HG02759 (cell line): ENCODE results near the gene BPGM.
A peak's percentile ranks its signal among the peaks of the same experiment; 100 is the strongest.
"Not testable (repeated sequence)": the region's sequence is repeated elsewhere in the genome, so short reads cannot be mapped to it uniquely, and the experiment has no call there.

ENCODE experiments used
- ATAC-seq: cut with Tn5 transposase; IDR thresholded peaks from one replicate; pipeline ENCODE4 v1.9.1; 2021; ENCODE audit warnings: mild to moderate bottlenecking, moderate library complexity; ENCODE audit not compliant: unreplicated experiment

The BPGM gene

GRCh38 chr7:134630893-134631292 is 15.8 kb upstream of the BPGM start:
- no peak for ATAC-seq

GRCh38 chr7:134632052-134632451 is 14.6 kb upstream of the BPGM start:
- ATAC-seq = no peak

- ATAC-seq = peak; percentile 44
Observed at GRCh38 chr7:134632937-134633540, 13.6 kb upstream of the BPGM start.

GRCh38 chr7:134636008-134636449 is 10.6 kb upstream of the BPGM start:
- ATAC-seq = peak; percentile 97

GRCh38 chr7:134637441-134637840 is 9.2 kb upstream of the BPGM start:
- ATAC-seq = no peak

- no peak for ATAC-seq
Observed at GRCh38 chr7:134637934-134638719, 8.5 kb upstream of the BPGM start.

GRCh38 chr7:134639061-134639460 is 7.6 kb upstream of the BPGM start:
- ATAC-seq = no peak

- ATAC-seq = no peak
Observed at GRCh38 chr7:134639683-134640279, 6.9 kb upstream of the BPGM start.

GRCh38 chr7:134640842-134641715 is 5.6 kb upstream of the BPGM start:
- no peak for ATAC-seq

- not testable (repeated sequence) for ATAC-seq
Observed at GRCh38 chr7:134641981-134642380, 4.7 kb upstream of the BPGM start.

GRCh38 chr7:134643131-134643530 is 3.5 kb upstream of the BPGM start:
- ATAC-seq = no peak

GRCh38 chr7:134645478-134645877 is 1.2 kb upstream of the BPGM start:
- ATAC-seq = no peak

- no peak for ATAC-seq
Observed at GRCh38 chr7:134645935-134646334, 718 bp upstream of the BPGM start.

GRCh38 chr7:134648456-134648855 is 1.8 kb downstream of the BPGM start:
- ATAC-seq = no peak

- no peak for ATAC-seq
Observed at GRCh38 chr7:134649226-134649775, 2.6 kb downstream of the BPGM start.

- ATAC-seq = no peak
Observed at GRCh38 chr7:134651991-134652390, 5.3 kb downstream of the BPGM start.

- ATAC-seq = no peak
Observed at GRCh38 chr7:134654104-134654775, 7.6 kb downstream of the BPGM start.

GRCh38 chr7:134657526-134657925 is 10.9 kb downstream of the BPGM start:
- ATAC-seq = no peak

GRCh38 chr7:134660242-134660785 is 13.7 kb downstream of the BPGM start:
- ATAC-seq = no peak

- ATAC-seq = no peak
Observed at GRCh38 chr7:134660961-134661376, 14.3 kb downstream of the BPGM start.
